Activated CD4-positive, alpha-beta memory T cell treated with anti-CD3 and anti-CD28 coated beads, Interleukin-2, amount 10 ng/mL, durations not matched to agents 7 days and 5 days (primary cell): ENCODE measurements around the gene HHIP. TPM values are rescaled to one million over a fixed set of nuclear protein-coding genes. Genes with fewer than 3 reads are reported as not detected.

Source experiments
- CTCF ChIA-PET: fragments of 350-600 bp; sonication (Branson Sonifier 250); formaldehyde crosslinking; loops from one replicate; lab custom pipeline; 2021; ENCODE audit warnings: antibody characterized with exemption, inconsistent platforms; lab: Charles Lee
- POLR2A ChIA-PET: fragments of 350-600 bp; sonication (Branson Sonifier 250); formaldehyde crosslinking; loops from one replicate; lab custom pipeline; 2021; ENCODE audit warnings: antibody characterized with exemption; lab: Charles Lee
- DNase-seq: peaks from one replicate; pipeline ENCODE4 v3.0.0-alpha.2; 2020
- H3K27ac Mint-ChIP-seq: one replicate; pipeline ENCODE4 v1.8.0; 2021; ENCODE audit warnings: mild to moderate bottlenecking, mixed read lengths
- H3K27me3 Mint-ChIP-seq: one replicate; pipeline ENCODE4 v1.8.0; 2021; ENCODE audit warnings: mixed read lengths
- H3K36me3 Mint-ChIP-seq: one replicate; pipeline ENCODE4 v1.8.0; 2021; ENCODE audit warnings: low read depth, mixed read lengths
- H3K4me1 Mint-ChIP-seq: one replicate; pipeline ENCODE4 v1.8.0; 2021; ENCODE audit warnings: mixed read lengths
- H3K4me3 Mint-ChIP-seq: one replicate; pipeline ENCODE4 v1.8.0; 2021; ENCODE audit warnings: mild to moderate bottlenecking, mixed read lengths
- H3K9me3 Mint-ChIP-seq: one replicate; pipeline ENCODE4 v1.8.0; 2021; ENCODE audit warnings: mixed read lengths
- total RNA-seq, 2 experiments: library from RNA; stranded (reverse); gene quantifications; one replicate each; pipeline ENCODE4 v1.2.3, GENCODE V29; 2021

HHIP gene
- total RNA-seq, 2 experiments from 2014 or later = not detected

GRCh38 chr4:144721994-144722393 lies 76.0 kb downstream of the HHIP start:
- ChIA-PET POLR2A (no interaction called here), CTCF (no interaction called here)
- Mint-ChIP-seq H3K36me3 (no peaks in the 10 kb centered on the region), H3K4me3 (no peak overlapping the region), H3K27me3 (no peaks in the 10 kb centered on the region), H3K27ac (no peak overlapping the region), H3K9me3 (no peaks in the 10 kb centered on the region), H3K4me1 (no peaks in the 10 kb centered on the region)
- DNase-seq = no peak

DNA sequence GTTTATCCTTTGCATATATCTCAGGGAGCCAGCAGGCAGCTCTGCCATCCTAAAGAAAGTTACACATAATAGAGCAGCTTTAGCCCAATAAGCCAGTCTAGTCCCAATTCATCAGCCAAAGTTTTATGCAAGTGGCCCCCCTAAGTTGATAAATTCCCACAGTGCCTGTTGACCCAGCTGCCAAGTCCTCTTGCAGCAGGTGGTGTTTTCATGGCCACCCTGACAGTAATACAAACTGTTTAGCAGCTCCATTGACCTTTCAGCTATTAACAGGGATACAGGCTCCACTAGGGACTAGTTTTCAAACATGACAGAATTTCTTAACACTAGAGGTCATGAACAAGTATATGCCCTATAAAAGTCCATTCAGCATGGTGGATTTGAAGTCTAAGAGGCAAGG lies 77.5 kb downstream of the HHIP start:
- Mint-ChIP-seq H3K27ac (no peak overlapping the region), H3K4me1 (no peaks in the 10 kb centered on the region), H3K9me3 (no peaks in the 10 kb centered on the region), H3K36me3 (no peaks in the 10 kb centered on the region), H3K27me3 (no peaks in the 10 kb centered on the region), H3K4me3 (no peak overlapping the region)
- ChIA-PET POLR2A (no interaction called here), CTCF (no interaction called here)
- DNase-seq = no peak

DNA sequence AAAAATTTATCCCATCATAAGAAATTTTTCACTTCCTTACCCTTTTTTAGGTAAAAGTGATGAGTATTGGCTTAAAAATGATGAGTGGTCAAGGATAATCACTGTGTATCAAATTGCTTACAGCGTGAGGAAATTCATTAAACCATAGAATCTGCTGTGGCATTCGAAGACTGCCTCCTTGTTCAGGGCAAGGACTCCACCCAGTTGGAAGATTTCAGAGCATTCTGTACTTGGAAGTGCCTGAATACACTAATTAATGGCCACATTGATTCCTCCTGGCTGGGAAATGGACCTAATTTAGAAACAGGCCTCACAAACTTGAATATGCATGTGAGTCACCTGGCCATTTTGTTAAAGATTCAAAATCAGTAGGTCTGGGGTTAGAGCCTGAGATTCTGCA lies 83.2 kb downstream of the HHIP start:
- Mint-ChIP-seq H3K36me3 (no peaks in the 10 kb centered on the region), H3K27ac (no peak overlapping the region), H3K4me3 (no peak overlapping the region), H3K27me3 (no peaks in the 10 kb centered on the region), H3K4me1 (no peaks in the 10 kb centered on the region), H3K9me3 (no peaks in the 10 kb centered on the region)
- CTCF ChIA-PET = no interaction called here
- no peak for DNase-seq
- POLR2A ChIA-PET = no interaction called here

GRCh38 chr4:144732584-144733428 lies 86.8 kb downstream of the HHIP start:
- no peaks in the 10 kb centered on the region for H3K36me3 Mint-ChIP-seq
- H3K9me3 Mint-ChIP-seq = no peaks in the 10 kb centered on the region
- no peak overlapping the region for H3K27ac Mint-ChIP-seq
- no peaks in the 10 kb centered on the region for H3K27me3 Mint-ChIP-seq
- ChIA-PET CTCF (no interaction called here), POLR2A (no interaction called here)
- H3K4me3 Mint-ChIP-seq = no peak overlapping the region
- DNase-seq = no peak
- no peaks in the 10 kb centered on the region for H3K4me1 Mint-ChIP-seq

DNA sequence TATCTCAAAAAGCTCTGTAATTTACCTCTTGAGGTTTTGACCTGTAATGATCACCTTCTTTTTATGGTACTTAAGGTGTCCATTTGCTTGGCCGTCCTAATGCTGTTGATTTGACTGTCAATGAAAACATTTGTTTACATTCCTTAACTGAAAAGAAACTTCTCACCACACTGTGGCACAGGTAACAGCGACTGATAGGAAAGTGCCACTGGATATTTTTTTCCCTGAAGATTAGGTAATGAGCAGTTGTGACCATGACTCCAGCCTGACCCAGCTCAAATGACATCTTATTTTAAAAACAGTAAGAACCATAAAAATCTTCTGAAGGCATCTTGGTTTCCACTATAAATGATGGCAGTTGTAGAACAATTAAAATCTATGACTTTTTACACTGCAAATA lies 87.6 kb downstream of the HHIP start:
- DNase-seq = no peak
- Mint-ChIP-seq H3K27ac (no peak overlapping the region), H3K4me3 (no peak overlapping the region), H3K36me3 (no peaks in the 10 kb centered on the region), H3K4me1 (no peaks in the 10 kb centered on the region), H3K27me3 (no peaks in the 10 kb centered on the region), H3K9me3 (no peaks in the 10 kb centered on the region)
- ChIA-PET POLR2A (no interaction called here), CTCF (no interaction called here)

DNA sequence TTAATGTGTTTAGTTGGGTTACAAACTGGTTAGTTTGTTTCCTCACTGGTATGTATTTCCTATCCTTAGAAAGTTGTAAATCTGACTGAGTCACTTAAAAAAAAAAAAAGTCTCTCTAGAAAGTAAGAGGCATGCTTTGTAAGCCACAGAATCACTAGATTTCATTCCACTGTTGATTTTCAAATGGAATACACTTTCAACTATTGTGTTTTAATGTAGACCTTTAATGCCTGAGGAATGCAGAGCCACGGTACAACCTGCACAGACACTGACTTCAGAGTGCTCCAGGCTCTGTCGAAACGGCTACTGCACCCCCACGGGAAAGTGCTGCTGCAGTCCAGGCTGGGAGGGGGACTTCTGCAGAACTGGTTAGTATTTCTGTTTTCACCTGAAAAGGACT lies 88.6 kb downstream of the HHIP start:
- no peak overlapping the region for H3K4me3 Mint-ChIP-seq
- ChIA-PET CTCF (no interaction called here), POLR2A (no interaction called here)
- H3K9me3 Mint-ChIP-seq = no peaks in the 10 kb centered on the region
- no peaks in the 10 kb centered on the region for H3K36me3 Mint-ChIP-seq
- no peak for DNase-seq
- no peaks in the 10 kb centered on the region for H3K4me1 Mint-ChIP-seq
- no peaks in the 10 kb centered on the region for H3K27me3 Mint-ChIP-seq
- no peak overlapping the region for H3K27ac Mint-ChIP-seq

DNA sequence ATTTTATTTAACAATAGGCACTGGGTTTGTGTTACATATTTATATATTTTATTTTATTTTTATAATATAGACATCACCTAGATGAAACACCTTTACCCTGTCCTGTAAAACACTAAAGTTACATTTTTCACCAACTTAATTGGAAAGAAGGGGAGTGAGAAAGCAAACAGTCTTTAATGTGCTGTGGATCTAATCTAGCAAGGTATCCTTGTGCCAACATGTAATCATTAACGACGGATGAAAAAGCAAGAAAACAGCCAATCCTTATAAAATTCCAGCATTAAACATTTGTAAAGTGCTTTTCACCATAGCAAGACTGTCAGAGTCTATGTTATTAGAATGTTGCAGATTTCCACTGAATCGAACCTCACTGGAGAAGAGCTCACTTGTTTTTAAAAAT lies 92.7 kb downstream of the HHIP start:
- POLR2A ChIA-PET = no interaction called here
- no peaks in the 10 kb centered on the region for H3K36me3 Mint-ChIP-seq
- H3K4me1 Mint-ChIP-seq = no peaks in the 10 kb centered on the region
- DNase-seq = no peak
- CTCF ChIA-PET = no interaction called here
- no peaks in the 10 kb centered on the region for H3K27me3 Mint-ChIP-seq
- H3K27ac Mint-ChIP-seq = no peak overlapping the region
- H3K4me3 Mint-ChIP-seq = no peak overlapping the region
- no peaks in the 10 kb centered on the region for H3K9me3 Mint-ChIP-seq

DNA sequence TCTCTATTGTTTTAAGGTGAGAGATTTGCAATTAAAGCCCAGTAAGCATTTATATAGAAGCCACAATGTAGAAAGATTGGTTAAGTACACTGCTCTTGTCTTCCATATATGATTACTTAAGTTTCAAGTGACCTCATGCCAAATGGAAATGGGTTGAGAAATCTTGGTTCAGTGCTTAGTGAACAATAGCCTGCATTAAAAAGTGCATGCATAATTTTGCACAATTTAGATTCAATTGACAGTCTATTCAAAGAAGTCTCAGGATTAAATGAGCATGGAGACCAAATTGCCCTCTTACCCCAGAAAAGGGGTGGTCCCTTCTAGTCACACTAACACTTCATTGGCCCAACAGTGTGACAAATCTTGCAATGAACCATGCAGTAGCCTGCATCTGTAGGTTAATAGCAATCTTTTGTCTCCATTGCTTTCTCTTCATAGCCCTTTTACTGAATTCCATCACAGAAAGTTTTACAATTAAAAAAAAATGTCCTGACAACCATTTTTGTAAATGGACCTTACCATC lies 93.6 kb downstream of the HHIP start:
- DNase-seq = no peak
- H3K4me1 Mint-ChIP-seq = no peaks in the 10 kb centered on the region
- H3K27ac Mint-ChIP-seq = no peak overlapping the region
- no peak overlapping the region for H3K4me3 Mint-ChIP-seq
- ChIA-PET POLR2A (no interaction called here), CTCF (no interaction called here)
- H3K36me3 Mint-ChIP-seq = no peaks in the 10 kb centered on the region
- H3K9me3 Mint-ChIP-seq = no peaks in the 10 kb centered on the region
- H3K27me3 Mint-ChIP-seq = no peaks in the 10 kb centered on the region

GRCh38 chr4:144740316-144740715 lies 94.4 kb downstream of the HHIP start:
- no peaks in the 10 kb centered on the region for H3K36me3 Mint-ChIP-seq
- no peaks in the 10 kb centered on the region for H3K9me3 Mint-ChIP-seq
- DNase-seq = no peak
- H3K27me3 Mint-ChIP-seq = no peaks in the 10 kb centered on the region
- H3K4me1 Mint-ChIP-seq = no peaks in the 10 kb centered on the region
- ChIA-PET CTCF (no interaction called here), POLR2A (no interaction called here)
- no peak overlapping the region for H3K27ac Mint-ChIP-seq
- H3K4me3 Mint-ChIP-seq = no peak overlapping the region

GRCh38 chr4:144748814-144749555 lies 103.0 kb downstream of the HHIP start:
- ChIA-PET CTCF (no interaction called here), POLR2A (no interaction called here)
- peaks cover 2% of the 10 kb centered on the region for H3K9me3 Mint-ChIP-seq
- H3K36me3 Mint-ChIP-seq = no peaks in the 10 kb centered on the region
- no peak for DNase-seq
- no peak overlapping the region for H3K27ac Mint-ChIP-seq
- no peaks in the 10 kb centered on the region for H3K27me3 Mint-ChIP-seq
- H3K4me3 Mint-ChIP-seq = no peak overlapping the region
- no peaks in the 10 kb centered on the region for H3K4me1 Mint-ChIP-seq

- DNase-seq = no peak
- Mint-ChIP-seq H3K36me3 (no peaks in the 10 kb centered on the region), H3K4me1 (no peaks in the 10 kb centered on the region), H3K27ac (no peak overlapping the region), H3K27me3 (no peaks in the 10 kb centered on the region), H3K4me3 (no peak overlapping the region), H3K9me3 (peaks cover 2% of the 10 kb centered on the region)
- POLR2A ChIA-PET = no interaction called here
- CTCF ChIA-PET = no interaction called here
Measured at GRCh38 chr4:144750348-144750747, 104.4 kb downstream of the HHIP start.

GRCh38 chr4:144754562-144755410 lies 108.8 kb downstream of the HHIP start:
- Mint-ChIP-seq H3K27ac (no peak overlapping the region), H3K36me3 (no peaks in the 10 kb centered on the region), H3K4me1 (no peaks in the 10 kb centered on the region), H3K27me3 (no peaks in the 10 kb centered on the region), H3K4me3 (no peak overlapping the region), H3K9me3 (peaks cover 2% of the 10 kb centered on the region)
- ChIA-PET POLR2A (no interaction called here), CTCF (no interaction called here)
- DNase-seq = no peak

- Mint-ChIP-seq H3K27ac (no peak overlapping the region), H3K36me3 (no peaks in the 10 kb centered on the region), H3K9me3 (no peaks in the 10 kb centered on the region), H3K4me3 (no peak overlapping the region), H3K27me3 (no peaks in the 10 kb centered on the region), H3K4me1 (no peaks in the 10 kb centered on the region)
- ChIA-PET POLR2A (no interaction called here), CTCF (no interaction called here)
- no peak for DNase-seq
Measured at GRCh38 chr4:144757969-144758368, 112.0 kb downstream of the HHIP start.
